Neural cell (in vitro differentiated cells): Measurements from ENCODE around the gene WARS2. TPM values are rescaled to one million over a fixed set of nuclear protein-coding genes. Genes with fewer than 3 reads are reported as not detected.

Source experiments
- H2AFZ ChIP-seq: fragments of 200-600, 300-800 bp; sonication (generic), shearing (Covaris generic); 2 replicates; pipeline ENCODE4 v1.6.0; 2014; ENCODE audit warnings: low read depth, mild to moderate bottlenecking, antibody characterized with exemption, low read length, moderate library complexity
- H3F3A ChIP-seq: fragments of 200-600 bp; shearing (Covaris generic); 2 replicates; pipeline ENCODE4 v1.6.1; 2016; ENCODE audit warnings: mild to moderate bottlenecking, moderate library complexity, mixed read lengths, antibody characterized with exemption, low read length; ENCODE audit not compliant: insufficient read depth, poor library complexity, severe bottlenecking
- H3K27ac ChIP-seq: fragments of 200-600, 300-800 bp; sonication (generic), shearing (Covaris generic); 2 replicates; pipeline ENCODE4 v1.5.1; 2014; ENCODE audit warnings: mild to moderate bottlenecking, low read length, moderate library complexity
- H3K27me3 ChIP-seq: fragments of 300-800, 200-600 bp; sonication (generic), shearing (Covaris generic); 2 replicates; pipeline ENCODE4 v1.6.0; 2014; ENCODE audit warnings: mild to moderate bottlenecking, low read depth, low read length, moderate library complexity; ENCODE audit not compliant: insufficient read depth
- H3K36me3 ChIP-seq: fragments of 300-800, 200-600 bp; sonication (generic), shearing (Covaris generic); 2 replicates; pipeline ENCODE4 v1.5.1; 2014; ENCODE audit warnings: mild to moderate bottlenecking, antibody characterized with exemption, low read length, moderate library complexity; ENCODE audit not compliant: insufficient read depth
- H3K4me2 ChIP-seq: fragments of 300-800, 200-600 bp; sonication (generic), shearing (Covaris generic); 2 replicates; pipeline ENCODE4 v1.6.0; 2014; ENCODE audit warnings: mild to moderate bottlenecking, low read length
- H3K4me3 ChIP-seq: fragments of 300-800, 200-600 bp; sonication (generic), shearing (Covaris generic); 2 replicates; pipeline ENCODE4 v1.5.1; 2014; ENCODE audit warnings: mild to moderate bottlenecking, low read length, moderate library complexity
- H3K79me2 ChIP-seq: fragments of 200-600 bp; shearing (Covaris generic); replicated peaks from 2 replicates; pipeline ENCODE4 v1.6.0; 2014; ENCODE audit warnings: mild to moderate bottlenecking, low read length, moderate library complexity; ENCODE audit not compliant: insufficient read depth
- H3K9ac ChIP-seq: fragments of 300-800, 200-600 bp; sonication (generic), shearing (Covaris generic); 2 replicates; pipeline ENCODE4 v1.6.1; 2016; ENCODE audit warnings: mild to moderate bottlenecking, low read length, mixed read lengths
- H3K9me2 ChIP-seq: fragments of 200-600 bp; shearing (Covaris generic); 2 replicates; pipeline ENCODE4 v1.6.1; 2016; ENCODE audit warnings: mild to moderate bottlenecking, low read length, mixed read lengths; ENCODE audit not compliant: insufficient read depth
- H3K9me3 ChIP-seq: fragments of 200-600, 300-800 bp; sonication (generic), shearing (Covaris generic); 2 replicates; pipeline ENCODE4 v1.6.1; 2016; ENCODE audit warnings: mild to moderate bottlenecking, mixed run types, low read length, moderate library complexity, mixed read lengths
- H4K20me1 ChIP-seq: fragments of 200-600 bp; shearing (Covaris generic); 2 replicates; pipeline ENCODE4 v1.6.1; 2016; ENCODE audit warnings: mild to moderate bottlenecking, mixed run types; ENCODE audit not compliant: insufficient read depth
- EP300 ChIP-seq: fragments of 450-650 bp; conservative IDR thresholded peaks from 2 replicates; pipeline ENCODE4 v1.6.1; 2014; ENCODE audit warnings: antibody characterized with exemption, mild to moderate bottlenecking, moderate library complexity; ENCODE audit not compliant: poor library complexity, severe bottlenecking
- EZH2 ChIP-seq: fragments of 200-600, 300-800 bp; shearing (Covaris generic), sonication (generic); IDR thresholded peaks from 2 replicates; pipeline ENCODE4 v1.6.1; 2014; ENCODE audit warnings: antibody characterized with exemption, low read length, borderline replicate concordance, mild to moderate bottlenecking; ENCODE audit not compliant: insufficient read depth, poor library complexity, severe bottlenecking
- MXI1 ChIP-seq: fragments of 450-650 bp; conservative IDR thresholded peaks from 2 replicates; pipeline ENCODE4 v1.6.1; 2014; ENCODE audit warnings: antibody characterized with exemption, mild to moderate bottlenecking; ENCODE audit not compliant: poor library complexity, severe bottlenecking
- POLR2AphosphoS5 ChIP-seq: IDR thresholded peaks from 2 replicates; pipeline ENCODE4 v1.6.1; 2012
- RAD21 ChIP-seq: fragments of 450-650 bp; conservative IDR thresholded peaks from 2 replicates; pipeline ENCODE4 v1.6.1; 2014; ENCODE audit warnings: antibody characterized with exemption, mild to moderate bottlenecking, moderate library complexity
- SMC3 ChIP-seq: fragments of 450-650 bp; conservative IDR thresholded peaks from 2 replicates; pipeline ENCODE4 v1.6.1; 2014; ENCODE audit warnings: antibody characterized with exemption, mild to moderate bottlenecking, moderate library complexity; ENCODE audit not compliant: poor library complexity
- TAF1 ChIP-seq: IDR thresholded peaks from 2 replicates; pipeline ENCODE4 v1.6.1; 2012; ENCODE audit warnings: low read depth
- polyA plus RNA-seq: library from polyadenylated mRNA; depleted of rRNA; stranded (reverse); fragments of >200 nt; gene quantifications from 2 replicates; pipeline ENCODE4 v1.2.3, GENCODE V29; 2014
- TF ChIP-seq, protein P1 (sequence below): fragments of 450-650 bp; IDR thresholded peaks from 2 replicates; pipeline ENCODE4 v1.5.1; 2014; ENCODE audit warnings: antibody characterized with exemption, mild to moderate bottlenecking, moderate library complexity; ENCODE audit not compliant: poor library complexity, severe bottlenecking
- TF ChIP-seq, protein P2 (sequence below): IDR thresholded peaks from 2 replicates; pipeline ENCODE4 v1.6.1; 2012; ENCODE audit warnings: borderline replicate concordance

The WARS2 gene
- polyA plus RNA-seq, 1 donor from 2014 or later: 4.7 TPM

DNA sequence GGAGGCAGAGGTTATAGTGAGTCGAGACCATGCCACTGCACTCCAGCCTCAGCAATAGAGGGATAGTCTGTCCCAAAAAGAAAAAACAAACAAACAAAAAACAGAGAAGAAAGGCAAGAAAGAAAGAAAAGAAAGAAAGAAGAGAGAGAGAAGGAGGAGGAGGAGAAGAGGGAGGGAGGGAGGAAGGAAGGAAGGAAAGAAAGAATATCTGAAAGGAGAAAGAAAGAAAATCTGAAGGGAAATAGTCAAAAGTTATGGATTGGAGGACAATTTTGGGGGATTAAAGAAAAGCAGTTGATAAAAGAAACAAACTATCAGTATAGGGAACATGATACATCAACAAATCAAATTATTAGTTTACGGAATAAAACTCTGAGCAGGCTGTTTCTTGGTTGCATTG lies 84.9 kb downstream of the WARS2 start:
- Histone ChIP-seq H3K27me3 (no peaks in the 10 kb centered on the region), H3K9ac (no peak overlapping the region), H3F3A (no peaks in the 10 kb centered on the region), H3K4me3 (no peak overlapping the region), H3K9me3 (no peaks in the 10 kb centered on the region), H3K9me2 (no peaks in the 10 kb centered on the region), H2AFZ (no peak overlapping the region), H3K4me2 (no peak overlapping the region), H3K36me3 (no peaks in the 10 kb centered on the region), H3K79me2 (no peaks in the 10 kb centered on the region), H4K20me1 (no peaks in the 10 kb centered on the region), H3K27ac (no peak overlapping the region)
- TF ChIP-seq MXI1 (no peak), POLR2AphosphoS5 (no peak), RAD21 (no peak), TAF1 (no peak)

DNA sequence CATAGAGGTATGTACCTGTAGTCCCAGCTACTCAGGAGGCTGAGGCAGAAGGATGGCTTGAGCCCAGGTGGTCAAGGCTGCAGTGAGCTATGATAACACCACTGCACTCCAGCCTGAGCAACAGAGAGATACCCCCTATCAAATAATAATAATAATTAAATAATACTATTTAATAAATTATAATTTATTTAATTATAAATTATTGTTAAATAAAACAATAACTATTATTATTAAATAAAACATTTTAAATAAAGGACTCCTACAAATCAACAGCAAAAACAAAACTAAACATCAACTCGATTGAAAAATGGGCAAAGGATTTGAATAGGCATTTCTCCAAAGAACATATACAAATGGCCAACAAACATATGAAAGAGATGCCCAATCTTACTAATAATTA lies 86.5 kb downstream of the WARS2 start:
- Histone ChIP-seq H3K9ac (no peak overlapping the region), H3K27me3 (no peaks in the 10 kb centered on the region), H2AFZ (no peak overlapping the region), H3K4me2 (no peak overlapping the region), H3K27ac (no peak overlapping the region), H3F3A (no peaks in the 10 kb centered on the region), H3K9me2 (no peaks in the 10 kb centered on the region), H4K20me1 (no peaks in the 10 kb centered on the region), H3K36me3 (no peaks in the 10 kb centered on the region), H3K9me3 (no peaks in the 10 kb centered on the region), H3K79me2 (no peaks in the 10 kb centered on the region), H3K4me3 (no peak overlapping the region)
- no peak for TF ChIP-seq RAD21
- TF ChIP-seq SMC3: no peak
- no peak for TF ChIP-seq TAF1
- TF ChIP-seq, protein P1, sequence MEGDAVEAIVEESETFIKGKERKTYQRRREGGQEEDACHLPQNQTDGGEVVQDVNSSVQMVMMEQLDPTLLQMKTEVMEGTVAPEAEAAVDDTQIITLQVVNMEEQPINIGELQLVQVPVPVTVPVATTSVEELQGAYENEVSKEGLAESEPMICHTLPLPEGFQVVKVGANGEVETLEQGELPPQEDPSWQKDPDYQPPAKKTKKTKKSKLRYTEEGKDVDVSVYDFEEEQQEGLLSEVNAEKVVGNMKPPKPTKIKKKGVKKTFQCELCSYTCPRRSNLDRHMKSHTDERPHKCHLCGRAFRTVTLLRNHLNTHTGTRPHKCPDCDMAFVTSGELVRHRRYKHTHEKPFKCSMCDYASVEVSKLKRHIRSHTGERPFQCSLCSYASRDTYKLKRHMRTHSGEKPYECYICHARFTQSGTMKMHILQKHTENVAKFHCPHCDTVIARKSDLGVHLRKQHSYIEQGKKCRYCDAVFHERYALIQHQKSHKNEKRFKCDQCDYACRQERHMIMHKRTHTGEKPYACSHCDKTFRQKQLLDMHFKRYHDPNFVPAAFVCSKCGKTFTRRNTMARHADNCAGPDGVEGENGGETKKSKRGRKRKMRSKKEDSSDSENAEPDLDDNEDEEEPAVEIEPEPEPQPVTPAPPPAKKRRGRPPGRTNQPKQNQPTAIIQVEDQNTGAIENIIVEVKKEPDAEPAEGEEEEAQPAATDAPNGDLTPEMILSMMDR: no peak
- no peak for TF ChIP-seq POLR2AphosphoS5
- no peak for TF ChIP-seq EP300
- no peak for TF ChIP-seq EZH2

DNA sequence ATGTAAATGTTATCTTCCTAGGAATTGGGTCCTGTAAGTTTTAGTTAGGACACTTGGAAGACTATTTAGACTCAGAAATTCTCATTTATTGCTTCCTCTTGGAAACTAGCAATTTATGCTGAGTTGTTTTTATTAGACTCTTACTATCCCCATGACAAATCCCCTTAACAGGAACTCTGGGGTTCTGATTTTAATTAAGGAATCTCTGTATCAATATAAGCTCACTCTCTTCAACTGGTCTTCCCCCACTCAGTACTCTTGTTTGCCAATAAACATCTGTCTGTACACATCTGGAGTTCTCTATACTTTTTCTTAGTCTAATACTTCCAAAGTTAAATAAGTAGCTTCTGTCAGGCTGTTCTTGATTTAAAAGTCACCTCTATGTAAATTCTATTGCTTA lies 88.2 kb downstream of the WARS2 start:
- Histone ChIP-seq H3K36me3 (no peaks in the 10 kb centered on the region), H3K9me3 (no peaks in the 10 kb centered on the region), H3K4me3 (no peak overlapping the region), H3K9me2 (no peaks in the 10 kb centered on the region), H3K79me2 (no peaks in the 10 kb centered on the region), H3K4me2 (no peak overlapping the region), H4K20me1 (no peaks in the 10 kb centered on the region), H3F3A (no peaks in the 10 kb centered on the region), H3K9ac (no peak overlapping the region), H3K27ac (no peak overlapping the region), H3K27me3 (no peaks in the 10 kb centered on the region), H2AFZ (no peak overlapping the region)
- TF ChIP-seq POLR2AphosphoS5: no peak
- TF ChIP-seq EP300: no peak
- TF ChIP-seq EZH2: no peak
- TF ChIP-seq, protein P1: no peak
- no peak for TF ChIP-seq SMC3
- TF ChIP-seq MXI1: no peak
- no peak for TF ChIP-seq RAD21
- TF ChIP-seq, protein P2, sequence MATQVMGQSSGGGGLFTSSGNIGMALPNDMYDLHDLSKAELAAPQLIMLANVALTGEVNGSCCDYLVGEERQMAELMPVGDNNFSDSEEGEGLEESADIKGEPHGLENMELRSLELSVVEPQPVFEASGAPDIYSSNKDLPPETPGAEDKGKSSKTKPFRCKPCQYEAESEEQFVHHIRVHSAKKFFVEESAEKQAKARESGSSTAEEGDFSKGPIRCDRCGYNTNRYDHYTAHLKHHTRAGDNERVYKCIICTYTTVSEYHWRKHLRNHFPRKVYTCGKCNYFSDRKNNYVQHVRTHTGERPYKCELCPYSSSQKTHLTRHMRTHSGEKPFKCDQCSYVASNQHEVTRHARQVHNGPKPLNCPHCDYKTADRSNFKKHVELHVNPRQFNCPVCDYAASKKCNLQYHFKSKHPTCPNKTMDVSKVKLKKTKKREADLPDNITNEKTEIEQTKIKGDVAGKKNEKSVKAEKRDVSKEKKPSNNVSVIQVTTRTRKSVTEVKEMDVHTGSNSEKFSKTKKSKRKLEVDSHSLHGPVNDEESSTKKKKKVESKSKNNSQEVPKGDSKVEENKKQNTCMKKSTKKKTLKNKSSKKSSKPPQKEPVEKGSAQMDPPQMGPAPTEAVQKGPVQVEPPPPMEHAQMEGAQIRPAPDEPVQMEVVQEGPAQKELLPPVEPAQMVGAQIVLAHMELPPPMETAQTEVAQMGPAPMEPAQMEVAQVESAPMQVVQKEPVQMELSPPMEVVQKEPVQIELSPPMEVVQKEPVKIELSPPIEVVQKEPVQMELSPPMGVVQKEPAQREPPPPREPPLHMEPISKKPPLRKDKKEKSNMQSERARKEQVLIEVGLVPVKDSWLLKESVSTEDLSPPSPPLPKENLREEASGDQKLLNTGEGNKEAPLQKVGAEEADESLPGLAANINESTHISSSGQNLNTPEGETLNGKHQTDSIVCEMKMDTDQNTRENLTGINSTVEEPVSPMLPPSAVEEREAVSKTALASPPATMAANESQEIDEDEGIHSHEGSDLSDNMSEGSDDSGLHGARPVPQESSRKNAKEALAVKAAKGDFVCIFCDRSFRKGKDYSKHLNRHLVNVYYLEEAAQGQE: no peak
- no peak for TF ChIP-seq TAF1
